MM.1S (cell line): ENCODE results near the gene NEK2.

ENCODE experiments used
- DNase-seq: peaks from one replicate; pipeline ENCODE4 v3.0.0-alpha.2; 2015
- H2AFZ ChIP-seq: fragments of 300-600 bp; sonication (generic); 2 replicates; pipeline ENCODE4 v1.6.0; 2016; ENCODE audit warnings: antibody characterized with exemption, low read length
- H3F3A ChIP-seq: fragments of 300-600 bp; sonication (generic); 2 replicates; pipeline ENCODE4 v1.6.1; 2016; ENCODE audit warnings: mild to moderate bottlenecking, antibody characterized with exemption, low read length, moderate library complexity, mixed read lengths; ENCODE audit not compliant: insufficient read depth
- H3K27ac ChIP-seq: fragments of 300-600 bp; sonication (generic); 2 replicates; pipeline ENCODE4 v1.5.1; 2016; ENCODE audit warnings: mild to moderate bottlenecking, low read length
- H3K27me3 ChIP-seq: fragments of 300-600 bp; sonication (generic); replicated peaks from 2 replicates; pipeline ENCODE4 v1.6.0; 2016; ENCODE audit warnings: low read length; ENCODE audit not compliant: insufficient read depth
- H3K36me3 ChIP-seq: fragments of 300-600 bp; sonication (generic); replicated peaks from 2 replicates; pipeline ENCODE4 v1.6.1; 2016; ENCODE audit warnings: mild to moderate bottlenecking, low read length, mixed read lengths; ENCODE audit not compliant: insufficient read depth
- H3K4me1 ChIP-seq: fragments of 300-600 bp; sonication (generic); 2 replicates; pipeline ENCODE4 v1.6.1; 2016; ENCODE audit warnings: low read length, mixed read lengths
- H3K4me2 ChIP-seq: fragments of 300-600 bp; sonication (generic); 2 replicates; pipeline ENCODE4 v1.6.0; 2016; ENCODE audit warnings: low read depth, low read length
- H3K4me3 ChIP-seq: fragments of 300-600 bp; sonication (generic); 2 replicates; pipeline ENCODE4 v1.5.1; 2016; ENCODE audit warnings: low read length, mixed read lengths
- H3K79me2 ChIP-seq: fragments of 300-600 bp; sonication (generic); 2 replicates; pipeline ENCODE4 v1.6.1; 2016; ENCODE audit warnings: mixed run types, low read length, mixed read lengths
- H3K9ac ChIP-seq: fragments of 300-600 bp; sonication (generic); 2 replicates; pipeline ENCODE4 v1.6.1; 2016; ENCODE audit warnings: low read length, mixed read lengths
- H3K9me2 ChIP-seq: fragments of 300-600 bp; sonication (generic); replicated peaks from 2 replicates; pipeline ENCODE4 v1.6.1; 2016; ENCODE audit warnings: mild to moderate bottlenecking, low read length, mixed read lengths; ENCODE audit not compliant: insufficient read depth
- H3K9me3 ChIP-seq: fragments of 300-600 bp; sonication (generic); replicated peaks from 2 replicates; pipeline ENCODE4 v1.6.1; 2016; ENCODE audit warnings: mild to moderate bottlenecking, low read length, mixed read lengths; ENCODE audit not compliant: insufficient read depth
- H4K20me1 ChIP-seq: fragments of 300-600 bp; sonication (generic); 2 replicates; pipeline ENCODE4 v1.6.1; 2016; ENCODE audit warnings: mild to moderate bottlenecking, low read length, moderate library complexity, mixed read lengths; ENCODE audit not compliant: insufficient read depth
- CTCF ChIP-seq: fragments of 300-600 bp; sonication (generic); IDR thresholded peaks from 2 replicates; pipeline ENCODE4 v1.5.1; 2016; ENCODE audit warnings: antibody characterized with exemption, low read length, mixed read lengths
- EZH2 ChIP-seq: fragments of 300-600 bp; sonication (generic); optimal IDR thresholded peaks from 2 replicates; pipeline ENCODE3; 2017; ENCODE audit warnings: low read depth, mild to moderate bottlenecking, antibody characterized with exemption, low read length, mixed read lengths
- EZH2phosphoT487 ChIP-seq: fragments of 300-600 bp; sonication (generic); IDR thresholded peaks from 2 replicates; pipeline ENCODE4 v1.6.1; 2018; ENCODE audit warnings: antibody characterized with exemption, low read length

NEK2 gene

GRCh38 chr1:211713231-211713630 is 37.8 kb upstream of the NEK2 start:
- H3K36me3 ChIP-seq: no peaks in the 10 kb centered on the region
- H4K20me1 ChIP-seq: no peaks in the 10 kb centered on the region
- no peaks in the 10 kb centered on the region for H3K9me2 ChIP-seq
- DNase-seq: no peak
- no peaks in the 10 kb centered on the region for H3K9me3 ChIP-seq
- no peak overlapping the region for H3K4me2 ChIP-seq
- no peak overlapping the region for H3K4me3 ChIP-seq
- no peak for TF ChIP-seq CTCF
- TF ChIP-seq EZH2phosphoT487: no peak
- TF ChIP-seq EZH2: no peak
- H3K27ac ChIP-seq: no peak overlapping the region
- H2AFZ ChIP-seq: no peak overlapping the region
- H3F3A ChIP-seq: no peaks in the 10 kb centered on the region
- no peaks in the 10 kb centered on the region for H3K79me2 ChIP-seq
- H3K27me3 ChIP-seq: no peaks in the 10 kb centered on the region
- H3K4me1 ChIP-seq: peaks cover 7% of the 10 kb centered on the region
- H3K9ac ChIP-seq: no peak overlapping the region

GRCh38 chr1:211711315-211711705 is 35.9 kb upstream of the NEK2 start:
- 0 out of 2 replicates have a peak overlapping the region, but pooled peaks have one; percentile 8 for H2AFZ ChIP-seq
- peaks cover 7% of the 10 kb centered on the region for H3K4me1 ChIP-seq
- H3K4me2 ChIP-seq: no peak overlapping the region
- TF ChIP-seq EZH2phosphoT487 (no peak), CTCF (no peak), EZH2 (no peak)
- H3K79me2 ChIP-seq: no peaks in the 10 kb centered on the region
- no peaks in the 10 kb centered on the region for H3K9me3 ChIP-seq
- H3F3A ChIP-seq: no peaks in the 10 kb centered on the region
- H3K9ac ChIP-seq: no peak overlapping the region
- no peaks in the 10 kb centered on the region for H3K36me3 ChIP-seq
- peak; percentile 71 for DNase-seq
- no peaks in the 10 kb centered on the region for H4K20me1 ChIP-seq
- no peaks in the 10 kb centered on the region for H3K9me2 ChIP-seq
- H3K4me3 ChIP-seq: no peak overlapping the region
- H3K27me3 ChIP-seq: no peaks in the 10 kb centered on the region
- H3K27ac ChIP-seq: no peak overlapping the region

- H4K20me1 ChIP-seq: no peaks in the 10 kb centered on the region
- no peaks in the 10 kb centered on the region for H3K9me3 ChIP-seq
- no peaks in the 10 kb centered on the region for H3K79me2 ChIP-seq
- no peak overlapping the region for H3K4me2 ChIP-seq
- no peak overlapping the region for H2AFZ ChIP-seq
- no peak overlapping the region for H3K27ac ChIP-seq
- H3K4me3 ChIP-seq: no peak overlapping the region
- no peaks in the 10 kb centered on the region for H3K36me3 ChIP-seq
- peaks cover 7% of the 10 kb centered on the region for H3K4me1 ChIP-seq
- TF ChIP-seq CTCF (no peak), EZH2phosphoT487 (no peak), EZH2 (no peak)
- H3K9me2 ChIP-seq: no peaks in the 10 kb centered on the region
- no peak overlapping the region for H3K9ac ChIP-seq
- H3K27me3 ChIP-seq: no peaks in the 10 kb centered on the region
- H3F3A ChIP-seq: no peaks in the 10 kb centered on the region
- no peak for DNase-seq
Measured at GRCh38 chr1:211710566-211711314, 35.3 kb upstream of the NEK2 start.
